Thymus (tissue), 2 donors: ENCODE data around the gene GALR3. TPM values are rescaled to one million over a fixed set of nuclear protein-coding genes. Genes with fewer than 3 reads are reported as not detected.

Source experiments
- polyA plus RNA-seq: library from polyadenylated mRNA; stranded (reverse); fragments of 200-250 nt; gene quantifications from one replicate; pipeline ENCODE4 v1.2.3, GENCODE V29; 2013
- total RNA-seq: library from RNA; stranded (reverse); fragments of 120-200 nt; gene quantifications from one replicate; pipeline ENCODE4 v1.2.4, GENCODE V29; 2013
- donor health status: healthy.

Gene GALR3
- total and polyA plus RNA-seq, 2 donors: not detected

Other genes with a start within 250 kb of the GALR3 start
- 65.1 TPM for gene LGALS2, start 243.3 kb upstream of the GALR3 start, total RNA-seq
- gene LGALS2, start 243.3 kb upstream of the GALR3 start, polyA plus RNA-seq: 42.3 TPM
- 20.1 TPM for gene GGA1, start 214.5 kb upstream of the GALR3 start, total RNA-seq
- 99.5 TPM for gene GGA1, start 214.5 kb upstream of the GALR3 start, polyA plus RNA-seq
- gene SH3BP1, start 183.7 kb upstream of the GALR3 start, total RNA-seq: 21.3 TPM
- gene SH3BP1, start 183.7 kb upstream of the GALR3 start, polyA plus RNA-seq: 23.0 TPM
- gene PDXP, start 164.7 kb upstream of the GALR3 start, total RNA-seq: 25.0 TPM
- 8.9 TPM for gene PDXP, start 164.7 kb upstream of the GALR3 start, polyA plus RNA-seq
- 482 TPM for gene LGALS1, start 147.7 kb upstream of the GALR3 start, total RNA-seq
- gene LGALS1, start 147.7 kb upstream of the GALR3 start, polyA plus RNA-seq: 554 TPM
- gene NOL12, start 137.0 kb upstream of the GALR3 start, total RNA-seq: 32.6 TPM
- gene NOL12, start 137.0 kb upstream of the GALR3 start, polyA plus RNA-seq: 26.6 TPM
- gene TRIOBP, start 126.3 kb upstream of the GALR3 start, total RNA-seq: 19.5 TPM
- gene TRIOBP, start 126.3 kb upstream of the GALR3 start, polyA plus RNA-seq: 29.8 TPM
- gene GCAT, start 15.4 kb upstream of the GALR3 start, total RNA-seq: 4.8 TPM
- gene GCAT, start 15.4 kb upstream of the GALR3 start, polyA plus RNA-seq: 7.8 TPM
- gene ANKRD54, start 21.0 kb downstream of the GALR3 start, total RNA-seq: 13.5 TPM
- gene ANKRD54, start 21.0 kb downstream of the GALR3 start, polyA plus RNA-seq: 25.5 TPM
- gene EIF3L, start 26.0 kb downstream of the GALR3 start, total RNA-seq: 698 TPM
- 302 TPM for gene EIF3L, start 26.0 kb downstream of the GALR3 start, polyA plus RNA-seq
- 5.5 TPM for gene MICALL1, start 82.9 kb downstream of the GALR3 start, total RNA-seq
- gene MICALL1, start 82.9 kb downstream of the GALR3 start, polyA plus RNA-seq: 13.7 TPM
- gene C22orf23, start 130.2 kb downstream of the GALR3 start, total RNA-seq: 0.09 TPM
- gene C22orf23, start 130.2 kb downstream of the GALR3 start, polyA plus RNA-seq: 0.34 TPM
- 88.0 TPM for gene POLR2F, start 130.3 kb downstream of the GALR3 start, total RNA-seq
- gene POLR2F, start 130.3 kb downstream of the GALR3 start, polyA plus RNA-seq: 82.4 TPM
- gene SOX10, start 161.2 kb downstream of the GALR3 start, total RNA-seq: under 0.01 TPM
- gene SOX10, start 161.2 kb downstream of the GALR3 start, polyA plus RNA-seq: 0.43 TPM
- 11.2 TPM for gene PICK1, start 234.0 kb downstream of the GALR3 start, total RNA-seq
- gene PICK1, start 234.0 kb downstream of the GALR3 start, polyA plus RNA-seq: 24.1 TPM